ENCODE results near the gene GJD2. TPM values are rescaled to one million over a fixed set of nuclear protein-coding genes. Genes with fewer than 3 reads are reported as not detected.

GJD2 gene
- total RNA-seq, 1 experiment from 2014 or later = not detected

- Histone ChIP-seq H3K36me3 (ENCODE audit: low read depth, low read length) (no peaks in the 10 kb centered on the region), H3K4me2 (ENCODE audit: low read length) (no peak overlapping the region), H4K20me1 (ENCODE audit: low read length) (no peaks in the 10 kb centered on the region), H2AFZ (ENCODE audit: low read length) (no peak overlapping the region), H3K27me3 (ENCODE audit: low read length) (peaks cover 40% of the 10 kb centered on the region), H3K9ac (ENCODE audit: low read length) (no peak overlapping the region), H3K27ac (ENCODE audit: low read length) (no peak overlapping the region), H3K9me2 (replicated peaks; ENCODE audit: low read length) (no peaks in the 10 kb centered on the region), H3K4me1 (ENCODE audit: insufficient read depth, low read length) (no peaks in the 10 kb centered on the region), H3K9me3 (ENCODE audit: low read length) (no peaks in the 10 kb centered on the region), H3F3A (ENCODE audit: low read length, unreplicated experiment) (no peaks in the 10 kb centered on the region), H3K79me2 (ENCODE audit: low read length) (no peaks in the 10 kb centered on the region), H3K4me3 (ENCODE audit: low read length) (no peak overlapping the region)
- intact Hi-C loops (cut with micrococcal nuclease) = no loop called here
- no peak for DNase-seq
- TF ChIP-seq CTCF (conservative IDR thresholded peaks at IDR 0.05; ENCODE audit: low read depth, low read length) = no peak
- no peak for TF ChIP-seq EZH2phosphoT487 (IDR thresholded peaks at IDR 0.05; ENCODE audit: borderline replicate concordance, low read length)
- no peak for TF ChIP-seq EZH2 (IDR thresholded peaks at IDR 0.05; ENCODE audit: low read length, unreplicated experiment)
- no peak for ATAC-seq
- CTCF ChIA-PET = no interaction called here
- BruUV-seq (replicated peaks) = no TSS peak
- POLR2A ChIA-PET (ENCODE audit: unreplicated experiment) = no interaction called here
These were observed 25.7 kb downstream of the GJD2 start for GRCh38 chr15:34729056-34729455.

GRCh38 chr15:34726406-34727100, 28.2 kb downstream of the GJD2 start:
- H3K9me2 ChIP-seq (replicated peaks; ENCODE audit: low read length) = no peaks in the 10 kb centered on the region
- ChIA-PET POLR2A (ENCODE audit: unreplicated experiment) (no interaction called here), CTCF (no interaction called here)
- H4K20me1 ChIP-seq (ENCODE audit: low read length) = no peaks in the 10 kb centered on the region
- H3K36me3 ChIP-seq (ENCODE audit: low read depth, low read length) = no peaks in the 10 kb centered on the region
- no peak overlapping the region for H2AFZ ChIP-seq (ENCODE audit: low read length)
- BruUV-seq (replicated peaks) = no TSS peak
- no peak overlapping the region for H3K9ac ChIP-seq (ENCODE audit: low read length)
- H3K9me3 ChIP-seq (ENCODE audit: low read length) = no peaks in the 10 kb centered on the region
- no peak overlapping the region for H3K4me3 ChIP-seq (ENCODE audit: low read length)
- DNase-seq (no peak), ATAC-seq (no peak)
- H3K79me2 ChIP-seq (ENCODE audit: low read length) = no peaks in the 10 kb centered on the region
- no peak overlapping the region for H3K4me2 ChIP-seq (ENCODE audit: low read length)
- no peaks in the 10 kb centered on the region for H3K4me1 ChIP-seq (ENCODE audit: insufficient read depth, low read length)
- intact Hi-C loops (cut with micrococcal nuclease) = no loop called here
- no peak for TF ChIP-seq CTCF (conservative IDR thresholded peaks at IDR 0.05; ENCODE audit: low read depth, low read length)
- no peak for TF ChIP-seq EZH2 (IDR thresholded peaks at IDR 0.05; ENCODE audit: low read length, unreplicated experiment)
- no peak for TF ChIP-seq EZH2phosphoT487 (IDR thresholded peaks at IDR 0.05; ENCODE audit: borderline replicate concordance, low read length)
- no peaks in the 10 kb centered on the region for H3F3A ChIP-seq (ENCODE audit: low read length, unreplicated experiment)
- no peak overlapping the region for H3K27ac ChIP-seq (ENCODE audit: low read length)
- peaks cover 24% of the 10 kb centered on the region; the same call in 1 of the 2 replicates for H3K27me3 ChIP-seq (ENCODE audit: low read length)

GRCh38 chr15:34725556-34725955, 29.2 kb downstream of the GJD2 start:
- intact Hi-C loops (cut with micrococcal nuclease) = no loop called here
- no peaks in the 10 kb centered on the region for H3K9me2 ChIP-seq (replicated peaks; ENCODE audit: low read length)
- no peak overlapping the region for H3K9ac ChIP-seq (ENCODE audit: low read length)
- peaks cover 24% of the 10 kb centered on the region; the same call in 1 of the 2 replicates for H3K27me3 ChIP-seq (ENCODE audit: low read length)
- H3K4me1 ChIP-seq (ENCODE audit: insufficient read depth, low read length) = no peaks in the 10 kb centered on the region
- no peak overlapping the region for H3K4me2 ChIP-seq (ENCODE audit: low read length)
- DNase-seq (no peak), ATAC-seq (no peak)
- H3F3A ChIP-seq (ENCODE audit: low read length, unreplicated experiment) = no peaks in the 10 kb centered on the region
- H3K79me2 ChIP-seq (ENCODE audit: low read length) = no peaks in the 10 kb centered on the region
- ChIA-PET POLR2A (ENCODE audit: unreplicated experiment) (no interaction called here), CTCF (no interaction called here)
- H4K20me1 ChIP-seq (ENCODE audit: low read length) = no peaks in the 10 kb centered on the region
- no peak for TF ChIP-seq EZH2 (IDR thresholded peaks at IDR 0.05; ENCODE audit: low read length, unreplicated experiment)
- no peak for TF ChIP-seq CTCF (conservative IDR thresholded peaks at IDR 0.05; ENCODE audit: low read depth, low read length)
- TF ChIP-seq EZH2phosphoT487 (IDR thresholded peaks at IDR 0.05; ENCODE audit: borderline replicate concordance, low read length) = no peak
- no peak overlapping the region for H3K27ac ChIP-seq (ENCODE audit: low read length)
- H3K4me3 ChIP-seq (ENCODE audit: low read length) = no peak overlapping the region
- no peak overlapping the region for H2AFZ ChIP-seq (ENCODE audit: low read length)
- no peaks in the 10 kb centered on the region for H3K9me3 ChIP-seq (ENCODE audit: low read length)
- BruUV-seq (replicated peaks) = no TSS peak
- no peaks in the 10 kb centered on the region for H3K36me3 ChIP-seq (ENCODE audit: low read depth, low read length)

All from PC-3 (cell line).